SKM-1 treated with dmso at 0.1 percent for 144 hours (cell line): ENCODE measurements around the gene IMMP2L.
"Not testable (repeated sequence)": the region's sequence is repeated elsewhere in the genome, so short reads cannot be mapped to it uniquely, and the experiment has no call there.

Experiments
- DNase-seq: peaks from one replicate; lab custom pipeline; 2025; ENCODE audit not compliant: unreplicated experiment; lab: John Stamatoyannopoulos, UW

IMMP2L gene

DNA sequence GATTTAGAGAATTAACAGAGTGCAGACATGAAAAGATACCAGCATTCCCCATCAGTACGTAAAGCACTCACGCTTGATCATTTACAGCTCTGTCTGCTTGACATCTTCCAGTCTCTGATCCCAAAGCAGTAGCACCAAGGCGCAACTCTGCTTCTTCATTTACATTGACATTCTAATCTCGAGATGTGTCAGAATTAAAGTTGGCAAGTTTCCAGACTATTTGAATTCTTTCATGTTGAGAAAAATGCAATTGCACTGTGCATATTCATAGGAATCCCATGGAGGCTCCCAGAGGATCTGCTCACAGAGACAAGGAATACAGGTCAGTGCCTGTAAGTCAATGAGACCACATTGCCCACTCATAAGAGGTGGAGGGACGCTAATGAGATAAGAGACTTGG is 287.4 kb downstream of the IMMP2L start:
- DNase-seq, result no peak

DNA sequence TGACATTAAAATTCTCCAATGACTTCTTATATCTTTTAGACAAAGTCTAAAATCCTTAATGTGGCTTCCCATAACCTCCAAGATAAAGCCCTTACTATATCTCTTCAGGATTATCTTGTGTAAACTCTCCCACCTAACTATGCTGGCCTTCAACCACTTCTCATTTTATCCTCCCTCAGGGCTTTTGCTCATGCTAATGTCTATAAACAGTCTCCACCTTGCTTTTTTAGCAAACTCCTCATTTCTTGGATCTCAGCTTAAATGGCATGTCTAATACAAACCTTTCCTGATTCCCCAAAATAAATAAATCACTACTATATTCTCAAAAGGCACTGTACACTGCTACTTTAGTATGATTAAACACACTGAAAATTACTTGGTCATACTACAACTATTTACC is 290.2 kb downstream of the IMMP2L start:
- no peak for DNase-seq

DNA sequence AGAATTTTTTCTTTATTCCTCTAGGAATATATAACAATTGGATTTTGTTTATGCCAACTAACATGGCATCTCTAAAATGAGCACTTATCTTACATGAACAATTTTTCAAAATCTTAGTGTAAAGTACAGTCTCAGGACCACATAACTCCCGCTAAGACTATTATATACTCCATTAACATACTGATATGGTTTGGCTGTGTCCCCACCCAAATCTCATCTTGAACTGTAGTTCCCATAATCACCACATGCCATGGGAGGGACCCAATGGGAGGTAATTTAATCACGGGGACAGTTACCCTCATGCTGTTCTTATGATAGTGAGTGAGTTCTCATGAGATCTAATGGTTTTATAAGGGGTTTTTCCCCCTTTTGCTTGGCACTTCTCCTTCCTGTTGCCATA is 291.5 kb downstream of the IMMP2L start:
- DNase-seq, result not testable (repeated sequence)

DNA sequence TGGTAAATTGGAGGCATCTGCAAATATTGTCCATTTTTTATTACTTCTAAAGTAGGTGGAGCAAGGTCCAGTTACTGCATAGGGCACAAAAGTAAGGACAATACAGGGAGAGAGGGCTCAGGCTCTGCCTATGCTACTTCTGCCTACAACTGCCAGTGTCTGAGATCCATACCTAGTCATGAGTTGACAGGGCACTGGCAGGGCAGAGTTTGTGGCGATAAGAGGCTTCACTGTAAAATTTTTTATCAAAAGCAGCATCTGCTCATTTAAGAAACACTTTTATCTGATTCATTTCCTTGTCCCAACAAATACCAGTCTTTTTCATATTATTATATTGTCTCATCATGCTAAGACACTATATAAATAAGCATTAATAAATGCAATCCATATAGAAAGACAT is 293.4 kb downstream of the IMMP2L start:
- DNase-seq, result no peak

DNA sequence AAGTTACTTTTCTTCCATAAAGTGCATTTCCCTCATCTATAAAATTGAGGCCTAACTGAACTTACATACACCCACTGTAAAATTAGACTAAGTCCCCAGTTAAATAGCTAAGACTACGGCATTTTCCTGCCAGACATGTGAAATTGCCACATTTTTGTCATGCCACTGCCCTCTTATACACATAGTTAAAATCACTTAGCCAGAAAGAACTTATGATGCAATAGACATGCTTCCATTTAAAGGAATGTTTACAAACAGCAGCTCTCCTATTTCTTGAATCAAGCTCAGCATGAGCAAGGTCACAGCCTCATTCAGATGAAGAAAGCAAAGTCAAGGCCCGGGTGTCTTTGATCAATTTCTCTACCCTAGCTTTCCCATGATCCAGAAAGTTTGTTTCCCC is 295.7 kb downstream of the IMMP2L start:
- DNase-seq, result no peak

DNA sequence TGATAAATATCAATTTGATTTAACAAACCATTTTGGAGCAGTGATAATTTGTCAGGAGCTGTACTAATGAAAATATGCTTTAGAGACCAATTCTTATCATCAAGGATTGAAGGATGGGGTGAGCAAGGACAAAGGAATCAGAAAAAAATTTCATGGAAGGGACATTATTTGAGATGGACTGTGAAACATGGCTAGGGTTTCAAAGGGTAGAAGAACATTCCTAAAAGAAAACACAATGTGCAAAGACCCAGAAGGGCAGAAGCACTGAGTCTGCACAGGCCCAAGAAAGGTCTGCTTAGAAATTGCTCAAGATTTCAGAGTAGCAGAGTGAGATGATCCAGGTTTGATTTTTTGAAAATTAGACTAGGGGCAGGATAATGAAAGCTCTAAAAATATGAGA is 296.9 kb downstream of the IMMP2L start:
- no peak for DNase-seq

DNA sequence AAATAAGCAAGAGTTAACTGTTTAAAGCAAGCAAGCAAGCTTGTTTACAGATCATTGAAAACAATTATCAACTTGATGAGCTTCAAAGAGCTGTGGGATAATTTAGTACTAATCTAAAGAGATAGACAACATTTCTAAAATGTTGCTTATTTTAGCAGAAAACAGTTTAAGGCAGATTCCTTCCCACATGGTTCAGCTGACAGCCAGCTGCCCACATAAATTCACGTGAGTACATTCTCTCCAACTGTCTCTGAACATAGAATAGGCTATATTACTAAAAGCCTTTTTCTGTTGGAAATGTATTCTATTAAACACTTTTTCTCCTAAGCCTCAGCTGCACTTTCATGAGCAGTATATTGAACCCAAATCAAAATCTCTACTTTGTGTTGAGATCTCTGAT is 297.3 kb downstream of the IMMP2L start:
- DNase-seq, result no peak

DNA sequence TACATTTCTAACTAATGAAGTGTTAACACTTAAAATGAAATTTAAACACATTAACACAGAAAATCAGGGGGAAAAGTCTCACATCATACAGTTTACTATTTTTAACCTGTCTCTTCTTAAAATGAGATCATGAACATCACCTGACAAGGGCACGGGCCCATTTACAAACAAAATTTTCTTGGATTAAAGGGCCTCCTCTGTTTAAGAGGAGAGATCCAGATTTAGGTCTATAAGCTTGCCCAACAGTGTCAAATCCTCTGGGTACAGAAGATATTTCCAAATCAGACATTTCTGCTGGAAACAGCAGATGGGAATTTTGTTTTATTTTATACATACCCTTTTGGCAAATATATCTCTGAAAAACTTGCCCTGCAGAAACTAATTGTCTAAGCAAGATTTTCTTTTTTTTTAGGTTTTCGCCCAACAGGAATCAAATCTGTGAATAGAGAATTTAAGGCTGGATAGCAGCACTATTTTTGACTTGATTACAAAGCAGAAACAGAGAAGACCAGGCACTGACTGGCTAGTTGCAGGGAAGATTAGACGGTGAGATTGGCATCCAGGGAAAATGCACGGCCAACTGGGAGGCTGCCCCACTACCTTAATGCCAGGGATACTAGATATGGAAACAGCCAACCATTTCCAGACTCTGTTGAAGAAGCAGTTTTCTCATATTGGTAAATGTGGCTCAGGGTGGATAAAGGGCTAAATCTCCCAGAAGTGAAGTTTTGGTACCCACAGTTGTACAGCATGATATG is 298.0 kb downstream of the IMMP2L start:
- DNase-seq, result no peak

DNA sequence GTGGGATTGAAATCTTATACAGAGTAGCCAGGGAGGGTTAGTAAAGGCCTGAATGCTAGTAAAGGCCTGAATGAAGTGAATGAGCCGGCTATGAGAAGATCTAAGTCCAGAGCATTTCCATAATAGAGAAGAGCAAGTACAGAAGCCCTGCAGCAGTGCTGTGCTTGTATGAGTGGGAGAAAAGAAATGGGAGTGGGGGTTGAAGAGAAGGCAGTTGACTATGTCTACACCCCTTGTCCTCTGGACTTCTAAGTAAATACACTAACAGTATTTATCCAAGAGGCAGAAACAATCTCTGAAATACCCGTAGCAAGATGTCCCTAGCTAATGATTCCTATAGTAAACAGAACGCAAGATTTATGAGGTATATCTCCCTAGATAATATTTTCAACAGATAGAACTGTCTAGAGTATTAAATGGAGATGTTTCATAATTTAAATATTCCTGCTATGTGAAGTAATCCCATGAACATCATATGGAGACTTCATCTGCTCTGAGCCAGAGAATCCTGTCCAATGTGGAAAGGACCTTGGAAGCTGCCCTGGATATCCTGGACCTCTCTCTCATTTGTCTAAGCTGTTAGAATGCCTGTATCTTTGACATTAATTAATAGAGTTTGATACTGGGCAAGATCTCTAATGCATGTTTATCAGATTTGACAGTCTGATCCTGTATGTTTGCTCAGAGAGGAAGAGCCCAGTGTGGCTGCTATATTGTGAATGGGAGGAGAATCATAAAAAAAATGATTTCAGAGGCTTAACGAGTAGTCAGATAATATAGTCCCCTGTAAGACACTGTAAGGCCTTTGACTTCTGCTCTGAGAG is 299.8 kb downstream of the IMMP2L start:
- DNase-seq, result no peak

DNA sequence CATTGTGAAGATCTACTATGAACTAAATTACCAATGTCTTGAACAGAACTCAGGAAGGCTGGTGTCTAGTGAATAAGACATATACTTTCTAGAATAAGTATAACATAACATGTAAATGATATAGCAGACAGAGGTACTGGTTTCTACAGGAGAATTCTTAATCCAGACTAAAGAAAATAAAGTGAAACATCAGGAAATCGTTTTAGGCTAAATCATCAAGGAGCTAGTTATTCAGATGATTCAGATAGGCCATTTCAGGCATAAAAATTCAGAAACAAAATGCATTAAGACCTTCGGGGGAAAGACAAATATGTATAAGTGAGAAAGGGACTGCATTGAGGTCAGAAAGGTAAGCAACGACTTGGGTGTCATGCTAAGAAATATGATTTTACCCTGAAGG is 300.8 kb downstream of the IMMP2L start:
- DNase-seq, result no peak

DNA sequence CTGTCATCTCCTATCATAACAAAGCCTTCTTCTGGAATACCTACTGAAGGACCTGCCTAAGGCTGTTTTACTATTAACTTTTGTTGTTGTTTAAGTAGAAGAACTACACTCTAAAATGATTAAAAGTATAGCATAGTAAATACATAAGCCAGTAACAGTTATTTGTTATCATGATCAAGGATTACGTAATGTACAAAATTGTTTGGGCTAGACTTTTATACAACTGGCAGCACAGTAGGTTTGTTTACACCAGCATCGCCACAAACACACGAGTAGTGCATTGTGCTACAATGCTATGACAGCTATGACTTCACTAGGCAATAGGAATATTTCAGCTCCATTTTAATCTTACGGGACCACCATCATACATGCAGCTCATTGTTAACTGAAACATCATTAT is 302.3 kb downstream of the IMMP2L start:
- no peak for DNase-seq

DNA sequence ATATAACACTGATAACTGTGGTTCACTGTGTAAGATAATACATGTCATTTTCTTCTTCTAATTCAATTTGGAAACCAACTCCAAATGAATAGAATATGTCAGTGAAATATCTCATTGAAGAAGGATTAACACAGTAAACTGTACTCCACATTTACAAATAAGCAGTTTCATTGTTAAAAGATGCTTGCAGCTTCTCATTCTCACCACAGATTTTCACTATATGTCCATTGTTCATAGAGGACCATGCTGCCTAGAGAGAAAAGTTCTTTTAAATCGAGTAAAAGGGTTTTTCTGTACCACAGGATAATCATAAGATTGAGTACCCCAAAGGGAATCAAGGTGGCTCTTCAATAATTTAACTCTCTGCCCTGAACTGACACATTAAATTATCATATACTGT is 305.9 kb downstream of the IMMP2L start:
- no peak for DNase-seq

DNA sequence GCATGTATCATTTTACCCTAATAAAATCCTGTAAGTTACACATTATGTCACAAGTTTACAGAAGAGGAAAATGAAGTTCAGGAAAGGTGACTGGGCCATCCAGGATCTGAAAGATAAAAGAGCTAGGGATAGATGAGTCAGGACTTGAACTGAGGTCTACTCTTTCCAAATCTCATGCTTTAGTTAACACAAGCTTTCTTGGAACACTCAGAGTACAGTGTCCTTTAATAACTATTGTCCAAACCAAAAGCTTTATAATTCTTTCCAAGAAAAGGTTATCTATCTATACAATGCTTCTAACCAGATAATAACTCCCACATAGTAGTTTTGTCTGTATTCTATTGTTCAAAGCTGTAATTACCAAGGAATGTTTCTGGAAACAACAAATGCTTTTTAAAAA is 306.7 kb downstream of the IMMP2L start:
- DNase-seq, result no peak

DNA sequence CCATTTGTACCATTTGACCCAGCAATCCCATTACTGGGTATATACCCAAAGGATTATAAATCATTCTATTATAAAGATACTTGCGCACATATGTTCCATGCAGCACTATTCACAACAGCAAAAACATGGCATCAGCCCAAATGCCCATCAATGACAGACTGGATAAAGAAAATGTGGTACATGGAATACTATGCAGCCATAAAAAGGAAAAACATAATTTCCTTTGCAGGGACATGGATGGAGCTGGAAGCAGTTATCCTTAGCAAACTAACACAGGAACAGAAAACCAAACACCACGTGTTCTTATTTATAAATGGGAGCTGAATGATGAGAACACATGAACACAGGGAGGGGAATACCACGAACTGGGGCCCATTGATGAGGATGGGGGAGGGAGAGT is 310.9 kb downstream of the IMMP2L start:
- not testable (repeated sequence) for DNase-seq

DNA sequence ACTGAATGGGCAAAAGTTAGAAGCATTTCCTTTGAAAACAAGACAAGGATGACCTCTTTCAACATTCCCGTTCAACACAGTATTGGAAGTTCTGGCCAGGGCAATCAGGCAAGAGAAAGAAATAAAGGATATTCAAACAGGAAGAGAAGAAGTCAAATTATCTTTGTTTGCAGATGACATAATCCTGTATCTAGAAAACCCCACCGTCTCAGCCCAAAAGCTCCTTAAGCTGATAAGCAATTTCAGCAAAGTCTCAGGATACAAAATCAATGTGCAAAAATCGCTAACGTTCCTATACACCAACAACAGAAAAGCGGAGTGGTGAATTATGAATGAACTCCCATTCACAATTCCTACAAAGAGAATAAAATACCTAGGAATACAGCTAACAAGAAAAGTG is 312.5 kb downstream of the IMMP2L start:
- DNase-seq, result not testable (repeated sequence)

DNA sequence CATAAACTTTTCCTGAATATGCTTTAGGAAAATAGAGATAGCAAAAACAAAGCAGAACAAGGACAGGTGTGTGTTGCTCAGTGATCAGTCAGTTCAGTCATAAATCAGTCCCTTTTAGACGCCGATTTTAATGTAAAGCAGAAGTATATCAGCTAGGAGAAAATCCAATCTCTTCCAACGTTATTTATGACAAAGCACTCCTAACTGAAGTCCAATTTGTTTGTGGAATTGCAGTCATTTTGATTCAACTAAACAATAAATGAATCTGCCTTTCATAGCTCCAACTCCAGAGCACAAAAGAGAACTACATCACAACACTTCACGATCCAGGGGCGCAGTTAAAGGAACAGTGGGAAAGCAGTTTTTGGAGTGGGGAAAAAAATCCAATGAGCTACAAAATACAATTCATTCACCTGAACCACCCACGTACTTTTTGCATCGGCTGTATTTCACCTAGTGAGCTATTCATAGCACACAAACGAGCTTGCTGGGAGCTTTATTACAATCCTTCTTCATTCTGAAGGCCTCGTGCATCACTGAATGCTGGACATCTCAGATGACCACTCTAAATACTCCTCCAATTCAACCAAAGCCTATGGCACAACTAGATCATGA is 320.0 kb downstream of the IMMP2L start:
- no peak for DNase-seq

DNA sequence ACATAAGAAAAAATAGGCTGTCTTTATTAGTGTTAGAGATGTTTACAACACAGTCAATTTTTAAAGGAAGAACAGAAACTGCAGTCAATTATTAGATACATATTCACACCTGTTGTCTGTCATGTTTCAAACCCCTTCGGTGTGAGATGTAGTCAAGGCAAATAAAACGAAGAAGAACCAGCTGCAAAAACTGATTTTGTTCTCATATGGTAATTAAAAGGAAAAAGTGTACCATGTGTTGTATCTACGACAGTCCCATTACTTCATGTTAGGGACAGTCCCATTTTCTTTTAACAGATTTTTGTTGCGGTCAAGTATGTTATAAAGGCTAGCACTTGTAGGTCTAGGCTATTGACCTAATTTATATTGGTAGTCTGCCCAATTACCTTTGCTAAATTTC is 321.9 kb downstream of the IMMP2L start:
- no peak for DNase-seq

DNA sequence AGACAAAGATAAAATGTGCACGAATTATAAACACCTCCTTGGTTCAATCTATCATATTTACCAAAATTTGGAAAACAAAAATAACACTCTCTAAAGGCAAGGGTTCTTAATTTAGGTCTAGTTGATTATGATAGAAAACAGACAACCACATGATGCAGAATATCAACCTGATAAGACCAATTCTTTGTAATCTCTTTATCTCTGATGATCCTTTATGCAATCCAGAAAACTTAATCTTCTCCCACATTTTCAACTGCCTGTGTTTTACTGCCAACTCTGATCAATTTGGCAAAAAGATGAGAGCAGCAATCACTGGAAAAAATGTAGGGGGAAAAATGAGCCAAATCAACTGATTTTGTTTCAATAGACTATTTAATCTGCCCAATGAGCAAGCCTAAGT is 322.9 kb downstream of the IMMP2L start:
- no peak for DNase-seq

DNA sequence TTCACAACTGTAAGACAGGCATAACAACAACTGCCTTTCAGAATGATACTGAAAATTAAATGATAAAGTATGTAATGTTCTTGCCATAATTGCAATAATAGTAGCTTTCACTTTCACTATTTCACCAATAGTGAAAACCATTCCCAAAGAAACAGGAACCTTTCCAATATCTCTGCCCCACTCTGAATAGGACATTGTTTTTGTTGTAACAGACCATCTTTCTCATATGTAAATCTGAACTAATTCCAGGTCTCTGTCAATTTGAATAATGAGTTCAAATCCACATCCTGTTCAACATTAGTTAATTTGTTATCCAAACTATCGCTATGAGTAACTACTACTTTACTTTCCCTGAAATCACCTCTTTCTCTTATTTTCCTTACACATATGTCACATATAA is 323.4 kb downstream of the IMMP2L start:
- DNase-seq, result no peak

DNA sequence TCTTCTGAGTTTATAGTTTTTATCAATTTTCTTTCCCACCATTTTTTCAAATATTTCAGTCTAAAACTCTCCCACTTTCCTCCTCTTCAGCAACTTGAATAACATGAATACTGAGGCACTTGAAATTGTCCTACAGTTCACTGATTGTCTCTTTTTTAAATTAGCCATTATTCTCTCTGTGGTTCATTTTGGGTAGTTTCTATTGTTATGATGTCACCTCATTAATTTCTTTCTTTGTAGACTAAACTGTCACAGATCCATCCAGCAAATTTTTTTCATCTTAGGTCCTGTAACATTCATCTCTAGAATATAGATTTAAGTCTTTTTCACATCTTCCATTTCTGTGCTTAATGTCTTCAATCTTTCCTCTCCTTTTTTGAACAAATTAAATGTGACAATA is 326.6 kb downstream of the IMMP2L start:
- no peak for DNase-seq

DNA sequence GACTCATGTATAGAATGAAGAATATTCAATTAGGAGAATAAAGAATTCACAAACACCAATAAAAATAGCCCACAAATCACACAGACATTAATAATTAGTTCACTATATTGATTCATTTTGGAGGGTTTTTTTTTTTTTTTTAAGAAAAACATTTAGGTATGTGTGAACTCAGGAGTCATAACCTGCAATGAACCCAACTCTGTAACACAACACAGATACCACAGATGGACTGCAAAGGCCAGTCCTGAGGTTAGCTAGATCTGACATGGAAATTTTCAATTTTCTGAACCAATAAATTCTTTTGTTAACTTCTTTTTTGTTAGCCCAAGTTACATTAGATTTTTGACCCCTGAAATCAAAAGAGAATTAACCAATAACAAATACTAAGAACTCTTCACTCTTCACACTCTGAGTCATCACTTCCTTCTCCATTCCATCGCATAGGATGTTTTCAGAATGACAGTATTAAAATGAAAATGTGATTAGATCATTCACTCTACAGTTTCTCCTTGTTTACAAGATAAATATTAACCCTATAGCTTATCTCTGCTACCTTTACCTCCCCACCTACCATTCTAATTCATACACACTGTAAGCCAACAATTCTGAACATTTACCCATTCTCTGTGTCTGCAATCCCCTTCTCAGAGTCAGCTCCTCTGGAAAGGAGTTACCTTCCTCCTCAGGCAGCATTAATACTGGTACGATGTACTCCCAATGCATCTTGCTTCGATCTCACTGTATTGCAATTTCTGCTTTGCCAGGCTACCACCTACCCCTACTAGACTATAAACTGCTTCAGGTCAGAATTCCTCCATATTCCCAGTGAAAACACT is 329.8 kb downstream of the IMMP2L start:
- DNase-seq, result no peak
